UCSD-AML1 (cell line): Measurements from ENCODE around the gene CAMTA1.
"Not testable (repeated sequence)": the region's sequence is repeated elsewhere in the genome, so short reads cannot be mapped to it uniquely, and the experiment has no call there.

Source experiments
- DNase-seq: peaks from one replicate; lab custom pipeline; 2025; ENCODE audit not compliant: unreplicated experiment; lab: John Stamatoyannopoulos, UW

CAMTA1 gene

DNA sequence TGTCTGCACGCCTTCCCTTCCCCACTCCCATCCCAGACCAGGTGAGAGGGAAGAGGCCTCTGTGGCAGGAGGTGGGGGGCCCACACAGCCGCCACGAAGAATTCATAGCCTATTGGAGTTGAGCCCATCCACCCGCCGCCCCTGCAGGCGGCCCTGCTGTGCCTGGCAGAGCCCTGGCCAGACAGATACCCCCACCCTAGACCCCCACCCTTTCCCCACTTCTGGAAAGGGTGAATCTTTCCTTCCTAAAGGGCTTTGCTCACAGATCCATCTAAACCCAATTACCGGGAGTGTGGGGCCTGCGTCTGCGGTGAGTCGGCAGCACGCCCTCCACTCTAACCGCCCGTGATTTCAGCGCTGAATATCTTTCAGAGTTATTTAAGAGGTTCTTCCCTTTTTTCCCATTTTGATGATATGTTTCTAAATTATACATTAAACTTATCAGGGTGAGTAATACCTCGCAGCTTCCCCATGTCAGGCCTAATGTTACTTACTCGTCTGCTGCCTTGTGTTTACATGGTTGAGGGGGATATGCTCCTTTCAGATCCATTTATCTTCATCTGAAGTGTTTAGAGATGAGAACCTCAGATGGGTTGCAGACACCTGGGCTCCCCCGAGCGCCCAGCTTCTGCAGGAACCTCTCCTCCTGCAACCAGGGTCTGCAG is 802.0 kb downstream of the CAMTA1 start:
- DNase-seq: no peak

DNA sequence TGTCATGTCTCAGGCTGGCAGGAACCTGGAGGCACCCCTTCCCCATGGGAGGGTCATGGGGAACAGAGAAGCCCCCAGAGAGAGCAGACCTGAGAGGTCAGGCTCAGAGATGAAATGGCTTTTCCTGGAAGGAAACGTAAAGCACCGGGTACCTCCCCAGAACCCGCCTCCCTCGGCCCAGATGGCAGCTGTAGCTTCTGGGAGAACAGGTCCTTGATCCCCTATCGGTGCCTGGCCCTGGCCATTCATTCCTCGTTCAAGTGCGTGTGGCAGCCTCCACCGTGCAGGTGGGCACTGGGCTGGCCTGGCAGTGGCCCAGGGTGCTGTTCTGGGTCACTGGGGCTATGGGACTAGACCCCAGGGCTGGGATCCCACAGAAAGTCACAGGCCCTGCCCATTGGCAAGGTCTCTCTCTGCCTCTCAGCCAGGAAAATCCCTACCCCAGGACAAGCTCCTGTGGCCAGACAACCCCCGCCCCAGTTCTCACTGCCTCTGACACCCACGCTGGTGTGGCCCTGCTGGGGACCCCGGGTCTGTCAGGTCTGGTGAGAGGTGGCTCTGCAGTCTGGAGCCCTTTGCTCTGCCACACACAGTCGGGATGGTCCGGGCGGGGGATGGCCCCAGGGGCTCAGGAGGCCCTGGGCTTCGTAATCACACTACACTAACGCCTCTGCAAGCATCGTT is 802.7 kb downstream of the CAMTA1 start:
- DNase-seq: no peak

GRCh38 chr1:7588457-7588827 is 803.2 kb downstream of the CAMTA1 start:
- no peak for DNase-seq

DNA sequence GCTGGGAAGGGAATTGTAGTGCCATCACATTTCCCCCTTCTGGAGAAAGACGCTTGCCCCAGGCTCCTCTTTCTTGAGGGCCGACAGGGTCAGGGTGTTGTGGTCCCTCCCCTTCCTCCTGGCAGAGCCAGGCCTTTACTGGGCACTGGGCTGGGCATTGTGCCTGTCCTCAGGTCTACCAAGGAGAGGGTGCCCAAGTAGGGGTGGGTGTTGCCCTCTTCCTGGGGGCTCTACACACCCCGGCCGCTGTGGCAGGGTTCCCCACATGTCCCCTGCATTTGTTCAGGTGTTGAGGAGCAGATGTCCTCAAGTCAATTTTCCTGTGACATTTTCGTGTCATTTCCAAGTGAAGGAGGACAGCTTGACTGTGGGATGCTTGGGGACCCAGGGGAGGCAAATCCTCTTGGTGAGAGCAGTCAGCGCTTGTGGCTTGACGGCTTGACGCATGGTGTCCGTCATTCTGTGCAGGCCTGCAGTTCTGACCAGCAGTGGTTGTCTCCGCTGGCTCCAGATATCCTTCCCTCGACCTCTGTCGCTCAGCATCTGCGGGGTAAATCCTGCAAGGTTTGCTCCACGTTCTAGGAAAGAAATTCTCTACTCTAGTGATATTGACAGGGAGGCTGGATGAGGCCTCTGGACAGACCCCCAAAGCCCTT is 804.0 kb downstream of the CAMTA1 start:
- DNase-seq: no peak

DNA sequence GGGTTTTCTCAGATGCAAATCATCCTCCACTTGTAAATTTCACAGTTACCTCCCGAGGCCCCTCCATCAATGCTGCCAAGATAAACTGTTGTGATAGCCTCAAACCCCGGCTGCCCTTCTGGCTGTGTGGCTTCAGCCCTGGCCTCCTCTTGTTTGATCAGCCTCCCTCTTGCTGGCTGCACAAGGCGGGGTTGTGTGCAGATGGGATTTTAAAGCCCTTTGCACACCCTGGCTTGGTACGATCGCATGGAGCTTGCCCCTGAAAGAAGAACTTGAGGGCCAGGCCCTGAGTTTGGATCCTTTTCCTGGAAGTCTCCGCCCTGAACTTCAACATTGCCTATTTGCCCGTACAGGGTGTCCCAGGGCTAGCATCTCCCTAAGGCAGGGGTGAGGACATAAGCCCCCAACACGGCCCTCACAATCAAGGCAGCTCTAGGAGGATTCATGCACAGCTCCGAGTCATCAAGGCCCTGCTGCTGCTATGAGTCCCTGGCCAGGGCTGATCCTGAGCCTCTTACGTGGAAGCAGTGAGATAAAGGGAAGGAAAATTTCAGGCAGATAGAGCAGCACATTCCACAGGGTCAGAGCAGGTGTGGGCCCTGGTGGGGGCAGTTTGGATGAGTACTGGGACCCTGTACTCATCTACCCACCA is 804.6 kb downstream of the CAMTA1 start:
- DNase-seq: no peak

DNA sequence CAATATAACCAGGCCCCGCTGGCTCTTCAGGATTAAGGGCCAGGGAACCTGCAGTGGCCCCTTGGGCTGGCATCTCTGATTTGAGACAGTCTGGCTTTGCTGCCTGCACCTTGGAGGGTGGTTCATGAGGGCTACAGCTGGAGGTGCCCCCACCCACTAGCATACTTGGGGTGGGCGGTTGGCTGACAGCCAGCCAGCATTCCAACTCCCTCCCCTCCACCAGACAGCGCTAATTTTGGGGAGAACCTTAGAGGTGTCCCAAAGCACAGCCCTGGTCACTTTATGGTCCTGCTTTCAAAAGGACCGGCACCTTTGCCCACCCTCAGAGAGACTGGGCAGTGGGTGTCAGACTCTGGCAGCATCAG is 805.2 kb downstream of the CAMTA1 start:
- DNase-seq: no peak

DNA sequence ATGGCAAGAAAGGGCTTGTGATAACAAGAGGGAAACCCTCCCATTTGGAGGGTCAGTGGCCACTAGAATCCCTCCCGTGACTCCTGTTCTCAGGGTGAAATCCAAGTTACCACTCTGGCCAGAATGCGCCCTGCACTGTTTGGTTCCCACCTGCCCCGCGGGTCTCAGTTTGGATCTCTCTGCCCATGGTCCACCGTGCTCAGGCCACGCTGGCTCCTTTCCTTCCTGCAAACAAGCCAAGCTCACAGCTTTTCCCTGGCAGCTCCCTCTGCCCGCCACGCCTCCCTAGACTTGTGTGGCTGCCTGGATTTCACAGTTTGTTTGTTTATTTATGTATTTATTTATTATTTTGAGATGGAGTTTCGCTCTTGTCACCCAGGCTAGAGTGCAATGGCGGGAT is 806.3 kb downstream of the CAMTA1 start:
- DNase-seq: no peak

GRCh38 chr1:7592120-7592798 is 807.0 kb downstream of the CAMTA1 start:
- no peak for DNase-seq

- DNase-seq: no peak
These were observed 808.9 kb downstream of the CAMTA1 start for GRCh38 chr1:7594002-7594713.

DNA sequence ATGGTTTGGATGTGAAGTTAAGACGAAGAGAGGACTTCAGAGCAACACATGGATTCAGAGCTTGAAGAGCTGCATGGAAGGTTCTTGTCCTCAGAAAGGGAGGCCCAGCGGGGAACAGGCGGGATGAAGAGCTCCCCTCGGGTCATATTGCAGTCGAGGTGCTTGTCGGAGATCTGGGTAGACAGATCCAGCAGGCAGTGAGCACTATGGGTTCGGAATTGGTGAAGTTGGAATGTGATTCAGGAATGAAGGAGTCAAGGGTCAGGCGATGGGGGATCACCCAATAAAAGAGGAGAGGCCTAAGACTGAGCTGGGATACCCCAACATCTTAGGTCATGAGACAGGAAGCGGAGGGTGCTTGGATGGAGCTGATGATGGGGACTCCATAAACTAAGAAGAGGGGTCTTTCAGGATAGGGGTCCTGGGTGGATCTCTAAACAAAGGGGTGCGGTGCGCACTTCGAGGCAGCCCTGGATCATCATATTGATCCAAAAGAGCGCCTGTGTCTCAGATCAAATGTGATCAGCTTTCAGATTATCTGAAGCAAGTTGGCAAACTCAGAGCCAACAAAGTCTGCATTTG is 809.6 kb downstream of the CAMTA1 start:
- DNase-seq: no peak

GRCh38 chr1:7595336-7595735 is 810.1 kb downstream of the CAMTA1 start:
- no peak for DNase-seq

DNA sequence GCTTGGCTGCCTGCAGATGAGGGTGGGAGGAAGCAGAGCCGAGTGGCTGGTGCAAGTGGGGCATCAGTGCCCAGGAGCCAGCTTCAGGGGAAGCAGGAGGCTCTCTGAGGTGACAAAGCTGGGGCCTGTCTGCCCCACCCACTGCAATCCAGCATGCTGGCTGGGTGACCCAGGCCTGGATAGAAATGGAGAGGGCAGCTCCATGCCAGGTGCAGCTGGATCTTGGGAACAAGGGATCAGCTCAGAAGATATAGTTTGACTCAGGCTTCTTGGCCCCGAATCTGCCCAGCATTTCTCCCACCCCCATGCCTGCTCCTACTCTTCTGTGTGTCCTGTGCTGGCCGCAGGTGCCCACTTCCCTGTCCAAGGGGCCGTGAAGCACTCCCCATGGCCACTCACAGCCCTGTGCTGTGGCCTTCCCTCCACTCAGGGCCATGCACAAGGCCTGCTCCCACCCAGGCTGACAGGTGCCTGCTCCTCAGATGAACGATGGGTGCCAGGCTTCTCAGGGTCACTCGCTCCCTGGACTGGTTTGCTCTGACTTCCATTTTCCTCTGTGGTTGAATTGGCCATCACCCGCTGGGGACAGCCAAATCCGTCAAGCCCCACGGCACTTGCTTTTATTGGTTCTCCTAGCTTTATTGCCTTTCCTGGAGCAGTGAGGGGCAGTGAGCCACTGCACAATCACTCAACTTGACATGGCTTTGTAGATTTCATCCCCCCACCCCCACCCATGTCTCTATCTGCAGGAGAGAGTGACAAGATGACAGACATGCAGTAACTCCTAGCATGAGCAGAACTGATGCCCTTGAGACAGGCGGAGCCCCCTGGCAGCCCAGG is 811.1 kb downstream of the CAMTA1 start:
- DNase-seq: no peak

- DNase-seq: not testable (repeated sequence)
These were observed 812.8 kb downstream of the CAMTA1 start for GRCh38 chr1:7598058-7598457.

DNA sequence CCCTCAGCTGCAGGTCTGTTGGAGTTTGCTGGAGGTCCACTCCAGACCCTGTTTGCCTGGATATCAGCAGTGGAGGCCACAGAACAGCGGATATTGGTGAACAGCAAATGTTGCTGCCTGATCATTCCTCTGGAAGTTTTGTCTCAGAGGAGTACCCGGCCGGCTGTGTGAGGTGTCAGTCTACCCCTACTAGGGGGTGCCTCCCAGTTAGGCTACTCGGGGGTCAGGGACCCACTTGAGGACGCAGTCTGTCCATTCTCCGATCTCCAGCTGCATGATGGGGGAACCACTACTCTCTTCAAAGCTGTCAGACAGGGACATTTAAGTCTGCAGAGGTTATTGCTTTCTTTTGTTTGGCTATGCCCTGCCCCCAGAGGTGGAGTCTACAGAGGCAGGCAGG is 819.7 kb downstream of the CAMTA1 start:
- DNase-seq: not testable (repeated sequence)

DNA sequence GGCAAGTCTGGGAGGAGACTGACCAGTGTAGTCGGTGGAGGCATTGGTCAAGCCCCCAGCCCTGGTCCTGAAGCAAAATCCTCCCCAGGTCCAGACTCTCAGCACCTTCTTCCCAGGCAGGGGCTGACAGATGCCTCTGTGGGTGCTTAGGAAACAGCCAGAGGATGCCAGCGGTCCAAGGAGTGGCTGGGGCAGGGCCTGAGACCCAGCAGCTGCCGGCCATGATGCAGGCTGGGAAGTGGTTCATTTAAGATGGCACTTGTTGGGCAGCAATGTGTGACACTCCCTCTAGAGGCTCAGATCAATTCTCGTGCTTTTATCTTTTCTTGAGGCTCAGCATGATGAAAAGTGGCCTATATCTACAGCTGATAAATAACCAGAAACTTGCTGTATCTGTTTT is 820.8 kb downstream of the CAMTA1 start:
- DNase-seq: no peak

DNA sequence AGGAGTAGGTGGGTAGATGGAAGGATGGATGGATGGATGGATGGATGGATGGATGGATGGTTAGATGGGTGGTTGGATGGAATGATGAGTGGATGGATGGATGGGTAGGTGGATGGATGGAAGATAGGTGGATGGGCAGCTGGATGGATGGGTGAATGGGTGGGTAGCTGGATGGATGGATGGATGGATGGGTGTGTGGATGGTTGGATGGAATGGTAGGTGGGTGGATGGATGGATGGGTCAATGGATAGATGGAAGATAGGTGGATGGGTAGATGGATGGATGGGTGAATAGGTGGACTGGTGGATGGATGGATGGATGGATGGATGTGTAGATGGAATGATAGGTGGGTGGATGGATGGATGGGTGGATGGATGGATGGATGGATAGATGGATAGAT is 821.8 kb downstream of the CAMTA1 start:
- no peak for DNase-seq

- DNase-seq: no peak
These were observed 823.5 kb downstream of the CAMTA1 start for GRCh38 chr1:7608628-7609305.

DNA sequence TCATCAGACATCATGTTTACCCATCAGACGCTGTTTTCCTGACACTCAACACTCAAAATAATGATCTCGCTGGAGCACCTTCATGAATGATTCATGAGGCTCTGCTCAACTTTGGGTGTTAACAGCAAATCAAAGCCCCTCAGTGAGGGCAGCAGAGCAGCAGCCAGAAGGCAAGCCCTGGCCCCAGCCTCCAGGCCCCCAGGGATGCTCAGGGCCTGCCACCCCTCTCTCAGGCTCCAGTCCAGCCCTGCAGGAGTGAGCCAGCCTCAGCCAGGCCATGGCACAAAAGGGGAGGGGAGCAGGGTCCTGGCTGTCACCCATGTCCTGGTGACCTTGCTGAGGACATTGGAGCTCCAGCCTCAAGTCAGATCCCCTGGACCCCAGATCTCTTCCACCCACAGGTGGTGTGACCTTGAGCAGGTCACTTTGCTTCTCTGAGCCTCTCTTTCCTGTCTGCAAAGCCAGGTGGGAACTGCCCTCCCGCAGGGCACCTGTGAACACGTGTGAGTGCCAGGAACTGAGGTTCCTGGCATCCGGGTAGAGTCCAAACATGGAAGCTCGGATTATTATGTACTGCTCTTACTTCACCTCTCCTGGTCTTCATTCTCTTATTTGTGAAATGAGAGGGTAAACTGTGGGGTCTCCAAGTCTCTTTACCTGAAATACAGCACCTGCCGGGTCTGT is 824.2 kb downstream of the CAMTA1 start:
- no peak for DNase-seq
